ENCODE data around the gene TRPM4. TPM values are rescaled to one million over a fixed set of nuclear protein-coding genes. Genes with fewer than 3 reads are reported as not detected.

Gene TRPM4
- total and polyA plus RNA-seq, 2 of the 13 experiments (the other 11 are each of a cell fraction or from before 2014, with no cell fraction given) = 1.9 to 4.3 TPM

DNA sequence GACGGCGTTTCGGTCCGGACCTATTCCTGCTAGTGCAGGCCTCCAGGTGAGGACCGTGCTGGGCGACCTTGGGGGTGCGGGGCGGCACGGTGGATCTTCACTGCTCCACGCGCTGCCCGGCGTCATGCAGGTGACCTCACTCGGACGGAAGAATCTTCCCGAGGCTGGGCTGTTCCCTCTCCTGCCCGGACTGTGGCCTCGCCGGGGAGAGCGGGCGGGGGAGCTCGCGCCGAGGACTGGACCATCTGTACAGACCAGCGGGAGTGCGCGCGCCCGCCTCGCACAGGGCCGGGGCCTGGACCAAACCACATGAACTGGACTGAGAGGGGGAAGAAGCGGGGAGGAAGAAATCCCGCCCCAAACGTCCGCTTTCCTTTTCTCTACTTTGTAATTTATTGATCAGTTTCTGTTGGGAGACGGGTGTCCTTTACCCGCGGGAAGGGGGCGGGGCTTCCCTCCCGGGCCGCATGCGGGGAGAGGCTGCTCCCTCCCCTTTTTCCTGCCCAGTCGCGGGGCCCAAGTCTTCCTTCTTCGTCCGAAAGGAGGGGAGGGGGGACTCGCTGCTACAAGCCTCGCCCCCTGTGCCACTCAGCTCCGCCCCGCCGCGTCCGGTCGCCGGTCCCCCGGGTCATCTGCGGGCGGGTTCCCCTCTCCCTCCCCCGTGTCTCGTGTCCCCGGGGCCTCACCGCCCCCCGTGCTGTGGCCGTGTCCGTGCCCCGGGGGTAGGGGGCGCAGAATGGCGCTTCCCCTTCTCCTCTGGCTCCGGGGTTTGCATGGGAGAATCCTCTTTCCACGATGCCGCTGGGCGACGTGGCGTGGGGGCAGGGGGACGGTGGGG is 7.3 kb upstream of the TRPM4 start (continued):
- TF ChIP-seq, protein P1, sequence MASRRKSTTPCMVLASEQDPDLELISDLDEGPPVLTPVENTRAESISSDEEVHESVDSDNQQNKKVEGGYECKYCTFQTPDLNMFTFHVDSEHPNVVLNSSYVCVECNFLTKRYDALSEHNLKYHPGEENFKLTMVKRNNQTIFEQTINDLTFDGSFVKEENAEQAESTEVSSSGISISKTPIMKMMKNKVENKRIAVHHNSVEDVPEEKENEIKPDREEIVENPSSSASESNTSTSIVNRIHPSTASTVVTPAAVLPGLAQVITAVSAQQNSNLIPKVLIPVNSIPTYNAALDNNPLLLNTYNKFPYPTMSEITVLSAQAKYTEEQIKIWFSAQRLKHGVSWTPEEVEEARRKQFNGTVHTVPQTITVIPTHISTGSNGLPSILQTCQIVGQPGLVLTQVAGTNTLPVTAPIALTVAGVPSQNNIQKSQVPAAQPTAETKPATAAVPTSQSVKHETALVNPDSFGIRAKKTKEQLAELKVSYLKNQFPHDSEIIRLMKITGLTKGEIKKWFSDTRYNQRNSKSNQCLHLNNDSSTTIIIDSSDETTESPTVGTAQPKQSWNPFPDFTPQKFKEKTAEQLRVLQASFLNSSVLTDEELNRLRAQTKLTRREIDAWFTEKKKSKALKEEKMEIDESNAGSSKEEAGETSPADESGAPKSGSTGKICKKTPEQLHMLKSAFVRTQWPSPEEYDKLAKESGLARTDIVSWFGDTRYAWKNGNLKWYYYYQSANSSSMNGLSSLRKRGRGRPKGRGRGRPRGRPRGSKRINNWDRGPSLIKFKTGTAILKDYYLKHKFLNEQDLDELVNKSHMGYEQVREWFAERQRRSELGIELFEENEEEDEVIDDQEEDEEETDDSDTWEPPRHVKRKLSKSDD (CRISPR knock-in tag; IDR thresholded peaks at IDR 0.05; ENCODE audit: low read depth) = peak; percentile 83; the same call in 1 of the 2 replicates
- TF ChIP-seq MAZ (IDR thresholded peaks at IDR 0.05; ENCODE audit: borderline replicate concordance, low read depth, low read length) (no peak), MAZ (CRISPR knock-in tag; IDR thresholded peaks at IDR 0.05; ENCODE audit: low read depth) (peak; percentile 96), CAMTA2 (CRISPR knock-in tag; IDR thresholded peaks at IDR 0.05; ENCODE audit: borderline replicate concordance) (no peak), BORCS8-MEF2B (CRISPR knock-in tag; IDR thresholded peaks at IDR 0.05) (0 out of 2 replicates have a peak, but pooled peaks have one; percentile 14), ZSCAN9 (CRISPR knock-in tag; IDR thresholded peaks at IDR 0.05; ENCODE audit: borderline replicate concordance) (peak; percentile 22; the same call in 1 of the 2 replicates), POLR2A (IDR thresholded peaks at IDR 0.05; ENCODE audit: insufficient read depth in 1 of 2, low read depth in 2 of 2, low read length in 2 of 2) (peak in 1 of 2 experiments; percentile 76; a peak in 3 of 4 replicates), ZSCAN31 (CRISPR knock-in tag; IDR thresholded peaks at IDR 0.05; ENCODE audit: low read depth) (peak; percentile 74; the same call in 1 of the 2 replicates), NBN (conservative IDR thresholded peaks at IDR 0.05) (no peak), ZNF761 (CRISPR knock-in tag; conservative IDR thresholded peaks at IDR 0.05) (peak; percentile 73), NONO (IDR thresholded peaks at IDR 0.05) (no peak), NONO (CRISPR knock-in tag; conservative IDR thresholded peaks at IDR 0.05) (0 out of 2 replicates have a peak, but pooled peaks have one; percentile 61), PHF8 (CRISPR knock-in tag; IDR thresholded peaks at IDR 0.05) (peak; percentile 62), ZFP41 (CRISPR knock-in tag; IDR thresholded peaks at IDR 0.05; ENCODE audit: borderline replicate concordance) (0 out of 2 replicates have a peak, but pooled peaks have one; percentile 14)
- TF ChIP-seq, protein P2, sequence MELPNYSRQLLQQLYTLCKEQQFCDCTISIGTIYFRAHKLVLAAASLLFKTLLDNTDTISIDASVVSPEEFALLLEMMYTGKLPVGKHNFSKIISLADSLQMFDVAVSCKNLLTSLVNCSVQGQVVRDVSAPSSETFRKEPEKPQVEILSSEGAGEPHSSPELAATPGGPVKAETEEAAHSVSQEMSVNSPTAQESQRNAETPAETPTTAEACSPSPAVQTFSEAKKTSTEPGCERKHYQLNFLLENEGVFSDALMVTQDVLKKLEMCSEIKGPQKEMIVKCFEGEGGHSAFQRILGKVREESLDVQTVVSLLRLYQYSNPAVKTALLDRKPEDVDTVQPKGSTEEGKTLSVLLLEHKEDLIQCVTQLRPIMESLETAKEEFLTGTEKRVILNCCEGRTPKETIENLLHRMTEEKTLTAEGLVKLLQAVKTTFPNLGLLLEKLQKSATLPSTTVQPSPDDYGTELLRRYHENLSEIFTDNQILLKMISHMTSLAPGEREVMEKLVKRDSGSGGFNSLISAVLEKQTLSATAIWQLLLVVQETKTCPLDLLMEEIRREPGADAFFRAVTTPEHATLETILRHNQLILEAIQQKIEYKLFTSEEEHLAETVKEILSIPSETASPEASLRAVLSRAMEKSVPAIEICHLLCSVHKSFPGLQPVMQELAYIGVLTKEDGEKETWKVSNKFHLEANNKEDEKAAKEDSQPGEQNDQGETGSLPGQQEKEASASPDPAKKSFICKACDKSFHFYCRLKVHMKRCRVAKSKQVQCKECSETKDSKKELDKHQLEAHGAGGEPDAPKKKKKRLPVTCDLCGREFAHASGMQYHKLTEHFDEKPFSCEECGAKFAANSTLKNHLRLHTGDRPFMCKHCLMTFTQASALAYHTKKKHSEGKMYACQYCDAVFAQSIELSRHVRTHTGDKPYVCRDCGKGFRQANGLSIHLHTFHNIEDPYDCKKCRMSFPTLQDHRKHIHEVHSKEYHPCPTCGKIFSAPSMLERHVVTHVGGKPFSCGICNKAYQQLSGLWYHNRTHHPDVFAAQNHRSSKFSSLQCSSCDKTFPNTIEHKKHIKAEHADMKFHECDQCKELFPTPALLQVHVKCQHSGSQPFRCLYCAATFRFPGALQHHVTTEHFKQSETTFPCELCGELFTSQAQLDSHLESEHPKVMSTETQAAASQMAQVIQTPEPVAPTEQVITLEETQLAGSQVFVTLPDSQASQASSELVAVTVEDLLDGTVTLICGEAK (IDR thresholded peaks at IDR 0.05) = no peak
- TF ChIP-seq, protein P2 (CRISPR knock-in tag; IDR thresholded peaks at IDR 0.05) = peak; percentile 84
- TF ChIP-seq, protein P3, sequence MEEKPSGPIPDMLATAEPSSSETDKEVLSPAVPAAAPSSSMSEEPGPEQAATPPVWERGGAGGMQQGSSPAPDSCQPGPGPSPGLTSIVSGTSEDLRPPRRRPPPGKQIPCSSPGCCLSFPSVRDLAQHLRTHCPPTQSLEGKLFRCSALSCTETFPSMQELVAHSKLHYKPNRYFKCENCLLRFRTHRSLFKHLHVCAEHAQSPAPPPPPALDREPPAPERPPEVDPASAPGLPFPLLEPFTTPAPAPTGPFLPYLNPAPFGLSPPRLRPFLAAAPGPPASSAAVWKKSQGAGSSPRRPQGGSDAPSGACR (CRISPR knock-in tag; IDR thresholded peaks at IDR 0.05) = peak; percentile 66; the same call in 1 of the 2 replicates

Measured in HepG2 (cell line).